PFSK-1 (cell line): ENCODE results near the gene DOCK8.

Experiments
- FOXP2 ChIP-seq: optimal IDR thresholded peaks from 2 replicates; pipeline ENCODE3; 2011; ENCODE audit warnings: borderline replicate concordance, control low read depth, inconsistent platforms; ENCODE audit not compliant: insufficient read depth; ENCODE audit errors: extremely low read length, extremely low read depth
- POLR2AphosphoS5 ChIP-seq: IDR thresholded peaks from 2 replicates; pipeline ENCODE4 v1.6.1; 2012; ENCODE audit warnings: low read depth, mild to moderate bottlenecking, control low read depth, low read length, moderate library complexity
- REST ChIP-seq, 2 experiments: IDR thresholded peaks; 2 replicates each; pipeline versions ENCODE4 v1.6.1 to v1.8.0; 2011 to 2012; ENCODE audit warnings: low read depth in 2 of 2, low read length in 2 of 2, control low read depth in 1 of 2, inconsistent platforms in 1 of 2, mild to moderate bottlenecking in 1 of 2, moderate library complexity in 1 of 2; ENCODE audit not compliant: insufficient read depth in 1 of 2
- SIN3A ChIP-seq: IDR thresholded peaks from 2 replicates; pipeline ENCODE4 v1.6.1; 2012; ENCODE audit warnings: mild to moderate bottlenecking, low read length, moderate library complexity, borderline replicate concordance; ENCODE audit not compliant: insufficient read depth
- TAF1 ChIP-seq: IDR thresholded peaks from 2 replicates; pipeline ENCODE4 v1.6.1; 2012; ENCODE audit warnings: low read length, control low read depth, borderline replicate concordance; ENCODE audit not compliant: insufficient read depth

GRCh38 chr9:394347-395052, 179.8 kb downstream of the DOCK8 start:
- TF ChIP-seq SIN3A: no peak
- no peak for TF ChIP-seq POLR2AphosphoS5
- no peak for TF ChIP-seq TAF1
- no peak for TF ChIP-seq REST (IDR thresholded peaks at IDR 0.05; ENCODE audit: insufficient read depth in 1 of 2, low read depth in 2 of 2, low read length in 2 of 2)
- TF ChIP-seq FOXP2: no peak
